ENCODE data around the gene ATP8A2. TPM values are rescaled to one million over a fixed set of nuclear protein-coding genes. Genes with fewer than 3 reads are reported as not detected.

ATP8A2 gene
- total RNA-seq, 1 experiment from 2014 or later: 0.26 TPM

DNA sequence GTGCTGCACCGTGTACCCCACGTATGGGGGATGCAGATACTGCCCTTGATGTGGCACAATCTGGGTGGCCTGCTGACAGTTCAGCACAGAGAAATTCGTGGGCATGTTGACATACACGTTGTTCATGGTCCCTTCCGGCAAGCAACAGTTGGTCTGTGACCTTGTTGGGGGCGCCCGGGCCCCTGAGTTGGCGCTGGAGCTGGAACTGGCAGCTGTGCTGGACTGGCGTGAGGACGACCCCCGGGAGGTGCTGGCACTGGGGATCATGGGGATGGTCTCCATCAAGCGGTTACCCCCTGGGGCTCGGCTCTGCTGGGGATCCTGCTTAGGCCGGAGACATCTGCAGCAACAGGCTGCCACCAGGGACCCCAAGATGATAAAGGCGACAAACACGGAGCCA lies 674.9 kb downstream of the ATP8A2 start:
- POLR2A ChIA-PET: no interaction called here
- Mint-ChIP-seq H3K36me3 (ENCODE audit: insufficient read depth, unreplicated experiment) (no peaks in the 10 kb centered on the region), H3K27ac (ENCODE audit: low read depth, unreplicated experiment) (no peak overlapping the region), H3K27me3 (ENCODE audit: insufficient read depth, unreplicated experiment) (no peaks in the 10 kb centered on the region), H3K4me1 (ENCODE audit: insufficient read depth, unreplicated experiment) (no peaks in the 10 kb centered on the region), H3K4me3 (ENCODE audit: unreplicated experiment) (no peak overlapping the region), H3K9me3 (ENCODE audit: unreplicated experiment) (no peaks in the 10 kb centered on the region)
- no peak for DNase-seq (ENCODE audit: unreplicated experiment)
- TF ChIP-seq, protein P1, sequence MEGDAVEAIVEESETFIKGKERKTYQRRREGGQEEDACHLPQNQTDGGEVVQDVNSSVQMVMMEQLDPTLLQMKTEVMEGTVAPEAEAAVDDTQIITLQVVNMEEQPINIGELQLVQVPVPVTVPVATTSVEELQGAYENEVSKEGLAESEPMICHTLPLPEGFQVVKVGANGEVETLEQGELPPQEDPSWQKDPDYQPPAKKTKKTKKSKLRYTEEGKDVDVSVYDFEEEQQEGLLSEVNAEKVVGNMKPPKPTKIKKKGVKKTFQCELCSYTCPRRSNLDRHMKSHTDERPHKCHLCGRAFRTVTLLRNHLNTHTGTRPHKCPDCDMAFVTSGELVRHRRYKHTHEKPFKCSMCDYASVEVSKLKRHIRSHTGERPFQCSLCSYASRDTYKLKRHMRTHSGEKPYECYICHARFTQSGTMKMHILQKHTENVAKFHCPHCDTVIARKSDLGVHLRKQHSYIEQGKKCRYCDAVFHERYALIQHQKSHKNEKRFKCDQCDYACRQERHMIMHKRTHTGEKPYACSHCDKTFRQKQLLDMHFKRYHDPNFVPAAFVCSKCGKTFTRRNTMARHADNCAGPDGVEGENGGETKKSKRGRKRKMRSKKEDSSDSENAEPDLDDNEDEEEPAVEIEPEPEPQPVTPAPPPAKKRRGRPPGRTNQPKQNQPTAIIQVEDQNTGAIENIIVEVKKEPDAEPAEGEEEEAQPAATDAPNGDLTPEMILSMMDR (IDR thresholded peaks at IDR 0.05; ENCODE audit: unreplicated experiment): no peak
- CTCF ChIA-PET: no interaction called here
- intact Hi-C loops (cut with micrococcal nuclease): no loop called here
- BruUV-seq (replicated peaks): no TSS peak

DNA sequence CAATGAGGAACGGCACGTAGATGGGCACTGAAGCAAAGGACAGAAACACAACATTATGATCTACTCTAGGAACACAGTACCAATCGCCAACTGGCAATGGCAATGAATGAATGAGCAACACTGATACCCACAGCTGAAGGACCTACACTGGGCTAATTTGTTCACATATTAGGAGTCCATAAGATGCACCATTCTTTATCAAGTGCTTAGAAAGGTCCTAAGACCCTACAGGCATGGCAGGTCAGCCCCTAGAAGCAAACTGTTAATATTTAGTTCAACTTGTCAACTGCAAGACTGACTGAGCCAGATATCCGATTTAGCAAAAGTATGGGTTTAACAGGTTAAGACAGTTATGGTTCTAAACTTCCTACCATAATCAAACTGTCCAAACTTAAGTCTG lies 675.3 kb downstream of the ATP8A2 start:
- CTCF ChIA-PET: no interaction called here
- no peaks in the 10 kb centered on the region for H3K9me3 Mint-ChIP-seq (ENCODE audit: unreplicated experiment)
- no peaks in the 10 kb centered on the region for H3K4me1 Mint-ChIP-seq (ENCODE audit: insufficient read depth, unreplicated experiment)
- H3K36me3 Mint-ChIP-seq (ENCODE audit: insufficient read depth, unreplicated experiment): no peaks in the 10 kb centered on the region
- intact Hi-C loops (cut with micrococcal nuclease): no loop called here
- no peak overlapping the region for H3K27ac Mint-ChIP-seq (ENCODE audit: low read depth, unreplicated experiment)
- BruUV-seq (replicated peaks): no TSS peak
- POLR2A ChIA-PET: no interaction called here
- no peak for DNase-seq (ENCODE audit: unreplicated experiment)
- H3K27me3 Mint-ChIP-seq (ENCODE audit: insufficient read depth, unreplicated experiment): no peaks in the 10 kb centered on the region
- TF ChIP-seq, protein P1 (IDR thresholded peaks at IDR 0.05; ENCODE audit: unreplicated experiment): no peak
- H3K4me3 Mint-ChIP-seq (ENCODE audit: unreplicated experiment): no peak overlapping the region

DNA sequence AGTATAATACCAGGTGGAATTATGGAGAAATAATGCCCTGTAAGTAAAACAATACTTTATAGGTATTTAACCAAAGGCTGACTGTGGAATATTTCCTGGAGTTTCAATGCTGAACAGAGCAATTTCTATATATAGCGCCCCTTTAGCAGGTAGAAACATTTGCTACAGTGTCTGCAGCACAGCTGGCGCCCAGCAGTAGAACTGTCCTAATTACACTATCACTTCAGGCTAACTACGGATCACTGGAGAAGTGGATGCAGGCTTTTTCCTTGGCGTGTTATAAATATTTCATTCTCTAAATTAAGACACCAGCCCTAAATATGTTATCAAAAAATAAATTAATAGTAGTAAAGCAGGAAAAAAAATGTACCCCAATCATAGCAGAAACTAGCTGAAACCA lies 677.0 kb downstream of the ATP8A2 start:
- intact Hi-C loops (cut with micrococcal nuclease): no loop called here
- Mint-ChIP-seq H3K27me3 (ENCODE audit: insufficient read depth, unreplicated experiment) (no peaks in the 10 kb centered on the region), H3K27ac (ENCODE audit: low read depth, unreplicated experiment) (no peak overlapping the region), H3K36me3 (ENCODE audit: insufficient read depth, unreplicated experiment) (no peaks in the 10 kb centered on the region), H3K4me3 (ENCODE audit: unreplicated experiment) (no peak overlapping the region), H3K9me3 (ENCODE audit: unreplicated experiment) (no peaks in the 10 kb centered on the region), H3K4me1 (ENCODE audit: insufficient read depth, unreplicated experiment) (no peaks in the 10 kb centered on the region)
- no TSS peak for BruUV-seq (replicated peaks)
- DNase-seq (ENCODE audit: unreplicated experiment): no peak
- CTCF ChIA-PET: interaction anchor here (0.5 kb wide), 1 partner anchor 23 kb away, joined by 3 read pairs; no protein-coding TSS in a partner anchor
- POLR2A ChIA-PET: interaction anchor here (0.6 to 0.7 kb wide), 2 partner anchors 26 to 138 kb away, joined by 3 to 4 read pairs; no protein-coding TSS in a partner anchor
- TF ChIP-seq, protein P1 (IDR thresholded peaks at IDR 0.05; ENCODE audit: unreplicated experiment): no peak

DNA sequence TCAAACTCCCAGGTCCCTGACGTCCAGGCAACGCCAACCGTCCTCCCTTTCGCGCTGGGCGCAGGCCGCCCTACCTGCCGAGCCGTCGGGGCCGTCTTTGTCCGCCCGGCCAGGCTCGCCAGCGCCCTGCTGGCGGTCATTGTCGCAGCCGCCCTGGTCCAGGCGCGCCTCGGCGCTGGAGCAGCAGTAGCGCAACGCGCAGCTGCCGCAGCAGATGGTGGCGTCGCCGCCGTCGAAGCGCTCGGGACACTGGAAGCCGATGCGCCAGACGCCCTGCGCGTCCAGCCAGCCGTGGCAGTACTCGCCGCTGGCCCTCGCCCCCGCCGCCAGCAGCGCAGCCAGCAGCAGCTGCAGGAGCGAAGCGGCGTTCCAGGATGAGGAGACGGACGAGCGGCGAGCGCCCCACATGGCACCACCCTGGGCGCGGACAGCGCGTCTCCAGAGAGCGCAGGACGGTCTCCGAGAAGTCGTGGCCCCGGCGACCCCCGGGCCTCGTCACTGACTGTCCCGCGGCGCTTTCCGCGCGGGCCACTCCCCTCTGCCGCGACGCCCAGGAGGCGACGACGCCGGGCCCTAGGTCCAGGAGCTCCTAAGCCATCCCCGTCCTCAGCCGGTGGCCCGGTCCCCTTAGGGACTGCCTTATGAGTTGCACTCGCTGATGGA lies 678.9 kb downstream of the ATP8A2 start:
- no peaks in the 10 kb centered on the region for H3K36me3 Mint-ChIP-seq (ENCODE audit: insufficient read depth, unreplicated experiment)
- no peaks in the 10 kb centered on the region for H3K9me3 Mint-ChIP-seq (ENCODE audit: unreplicated experiment)
- POLR2A ChIA-PET: interaction anchor here (1.2 kb wide), 1 partner anchor 14 kb away, joined by 3 read pairs; no protein-coding TSS in a partner anchor
- BruUV-seq (replicated peaks): no TSS peak
- no peak for DNase-seq (ENCODE audit: unreplicated experiment)
- CTCF ChIA-PET: no interaction called here
- TF ChIP-seq, protein P1 (IDR thresholded peaks at IDR 0.05; ENCODE audit: unreplicated experiment): no peak
- no peaks in the 10 kb centered on the region for H3K4me1 Mint-ChIP-seq (ENCODE audit: insufficient read depth, unreplicated experiment)
- no peak overlapping the region for H3K4me3 Mint-ChIP-seq (ENCODE audit: unreplicated experiment)
- no peak overlapping the region for H3K27ac Mint-ChIP-seq (ENCODE audit: low read depth, unreplicated experiment)
- intact Hi-C loops (cut with micrococcal nuclease): no loop called here
- no peaks in the 10 kb centered on the region for H3K27me3 Mint-ChIP-seq (ENCODE audit: insufficient read depth, unreplicated experiment)

All from MCF 10A (cell line).